Umbilical cord (tissue), 2 donors: ENCODE measurements around the gene MEAK7. TPM values are rescaled to one million over a fixed set of nuclear protein-coding genes. Genes with fewer than 3 reads are reported as not detected.

ENCODE experiments used
- DNase-seq: peaks from one replicate; pipeline ENCODE4 v3.0.0-alpha.2; 2015; ENCODE audit warnings: low spot score
- total RNA-seq: library from RNA; depleted of rRNA; stranded (reverse); fragments of >200 nt; gene quantifications from one replicate; pipeline ENCODE4 v1.2.3, GENCODE V29; 2014; ENCODE audit warnings: low replicate concordance; ENCODE audit not compliant: insufficient read depth

The MEAK7 gene
- total RNA-seq, 1 donor from 2014 or later, result 19.3 TPM

- peak; percentile 62 for DNase-seq
Observed at GRCh38 chr16:84513123-84513522, 8.7 kb upstream of the MEAK7 start.

- DNase-seq, result no peak
Observed at GRCh38 chr16:84511831-84512230, 7.4 kb upstream of the MEAK7 start.

- DNase-seq, result peak; percentile 89
Observed at GRCh38 chr16:84511180-84511800, 6.8 kb upstream of the MEAK7 start.

GRCh38 chr16:84509032-84509950 is 4.8 kb upstream of the MEAK7 start:
- no peak for DNase-seq

- DNase-seq, result no peak
Observed at GRCh38 chr16:84508502-84508901, 4.0 kb upstream of the MEAK7 start.

- no peak for DNase-seq
Observed at GRCh38 chr16:84507011-84507982, 2.8 kb upstream of the MEAK7 start.

- DNase-seq, result no peak
Observed at GRCh38 chr16:84505249-84506187, 1.1 kb upstream of the MEAK7 start.

GRCh38 chr16:84503751-84504395 is 586 bp downstream of the MEAK7 start:
- no peak for DNase-seq

GRCh38 chr16:84502581-84502980 is 1.9 kb downstream of the MEAK7 start:
- DNase-seq, result no peak

GRCh38 chr16:84502075-84502474 is 2.4 kb downstream of the MEAK7 start:
- DNase-seq, result no peak

GRCh38 chr16:84501077-84501735 is 3.3 kb downstream of the MEAK7 start:
- DNase-seq, result no peak

- DNase-seq, result no peak
Observed at GRCh38 chr16:84500531-84500930, 3.9 kb downstream of the MEAK7 start.

- no peak for DNase-seq
Observed at GRCh38 chr16:84499638-84500037, 4.8 kb downstream of the MEAK7 start.

- DNase-seq, result no peak
Observed at GRCh38 chr16:84498859-84499620, 5.4 kb downstream of the MEAK7 start.

- no peak for DNase-seq
Observed at GRCh38 chr16:84498223-84498610, 6.2 kb downstream of the MEAK7 start.

- no peak for DNase-seq
Observed at GRCh38 chr16:84497418-84498222, 6.8 kb downstream of the MEAK7 start.

- DNase-seq, result no peak
Observed at GRCh38 chr16:84496991-84497390, 7.5 kb downstream of the MEAK7 start.

GRCh38 chr16:84495506-84495905 is 9.0 kb downstream of the MEAK7 start:
- no peak for DNase-seq
